HG03342 (cell line): ENCODE data around the gene TFCP2L1.
"Not testable (repeated sequence)": the region's sequence is repeated elsewhere in the genome, so short reads cannot be mapped to it uniquely, and the experiment has no call there.

Experiments
- ATAC-seq: cut with Tn5 transposase; IDR thresholded peaks from one replicate; pipeline ENCODE4 v1.9.1; 2021; ENCODE audit warnings: mild to moderate bottlenecking, moderate library complexity; ENCODE audit not compliant: unreplicated experiment

Gene TFCP2L1, protein sequence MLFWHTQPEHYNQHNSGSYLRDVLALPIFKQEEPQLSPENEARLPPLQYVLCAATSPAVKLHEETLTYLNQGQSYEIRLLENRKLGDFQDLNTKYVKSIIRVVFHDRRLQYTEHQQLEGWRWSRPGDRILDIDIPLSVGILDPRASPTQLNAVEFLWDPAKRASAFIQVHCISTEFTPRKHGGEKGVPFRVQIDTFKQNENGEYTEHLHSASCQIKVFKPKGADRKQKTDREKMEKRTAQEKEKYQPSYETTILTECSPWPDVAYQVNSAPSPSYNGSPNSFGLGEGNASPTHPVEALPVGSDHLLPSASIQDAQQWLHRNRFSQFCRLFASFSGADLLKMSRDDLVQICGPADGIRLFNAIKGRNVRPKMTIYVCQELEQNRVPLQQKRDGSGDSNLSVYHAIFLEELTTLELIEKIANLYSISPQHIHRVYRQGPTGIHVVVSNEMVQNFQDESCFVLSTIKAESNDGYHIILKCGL

DNA sequence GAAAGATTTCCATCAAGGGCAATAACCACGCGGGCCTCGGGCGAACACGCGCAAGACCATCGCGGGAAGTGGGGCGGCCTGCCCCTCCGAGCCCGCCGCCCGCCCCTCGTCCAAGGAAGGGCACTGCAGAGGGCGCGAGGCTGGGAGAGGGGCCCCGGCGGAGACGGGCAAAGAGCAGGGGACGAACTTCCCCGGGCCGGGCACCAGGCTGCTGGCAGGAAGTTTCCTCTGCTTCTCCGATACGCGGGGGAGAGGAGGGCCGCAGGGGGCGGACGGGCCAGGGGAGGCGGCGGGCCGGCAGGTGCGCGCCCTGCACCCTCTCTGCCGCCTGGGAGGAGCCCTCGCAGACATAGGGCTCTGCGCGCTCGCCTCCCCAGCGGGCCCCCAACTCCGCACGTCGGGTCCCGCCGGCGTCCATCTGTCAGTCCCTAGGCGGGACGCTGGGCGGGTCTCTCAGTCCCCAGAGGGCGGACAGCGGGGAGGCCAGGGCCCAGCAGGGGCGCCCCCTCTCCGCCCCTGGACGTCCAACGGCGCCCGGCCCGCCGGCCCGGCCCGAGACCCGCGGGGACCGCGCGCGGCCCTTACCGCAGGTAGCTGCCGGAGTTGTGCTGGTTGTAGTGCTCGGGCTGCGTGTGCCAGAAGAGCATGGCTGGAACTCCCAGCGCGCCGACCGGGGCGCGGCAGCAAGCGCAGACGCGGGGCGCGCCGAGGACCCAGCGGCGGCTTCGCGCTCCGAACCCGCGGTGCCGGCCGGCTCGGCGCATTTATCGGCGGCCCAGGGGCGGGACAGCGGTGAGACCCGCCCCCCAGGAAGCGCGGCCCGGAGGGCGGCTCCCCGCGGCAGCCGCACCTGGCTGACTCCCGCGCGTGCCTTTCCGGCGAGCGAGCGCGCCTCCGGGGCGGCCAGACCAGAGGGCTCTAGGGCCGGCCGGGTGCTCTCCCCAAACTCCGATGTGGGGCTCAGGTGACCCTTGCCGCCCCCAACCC, at the start of gene TFCP2L1:
Gene TFCP2L1, minus strand, starts transcription at position 740 of the 987 bp plus-strand sequence. Its CDS starts 93 bp downstream, at position 647.
- peak; percentile 51 for ATAC-seq

GRCh38 chr2:121333834-121334558, 49.0 kb upstream of the TFCP2L1 start:
- peak; percentile 89 for ATAC-seq

DNA sequence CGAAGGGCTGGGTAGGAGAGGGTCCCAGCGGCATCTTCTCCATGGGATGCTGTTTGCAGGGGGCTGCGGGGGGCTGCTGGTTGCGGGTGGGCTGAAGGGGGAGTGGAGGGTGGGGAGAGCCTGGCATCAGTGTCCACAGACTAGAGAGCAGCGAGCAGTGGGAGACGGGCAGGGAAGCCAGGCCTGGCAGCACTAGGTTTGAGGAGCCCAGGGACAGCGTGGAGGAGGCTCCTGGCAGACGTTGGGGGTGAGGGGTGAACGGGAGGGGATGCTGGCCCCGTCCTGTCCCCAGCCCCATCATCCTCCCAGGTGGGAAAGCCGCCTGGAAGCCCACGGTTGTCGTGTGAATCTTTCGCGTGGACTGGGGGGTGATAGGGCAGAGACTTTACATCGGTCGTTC, 48.2 kb upstream of the TFCP2L1 start:
- no peak for ATAC-seq

DNA sequence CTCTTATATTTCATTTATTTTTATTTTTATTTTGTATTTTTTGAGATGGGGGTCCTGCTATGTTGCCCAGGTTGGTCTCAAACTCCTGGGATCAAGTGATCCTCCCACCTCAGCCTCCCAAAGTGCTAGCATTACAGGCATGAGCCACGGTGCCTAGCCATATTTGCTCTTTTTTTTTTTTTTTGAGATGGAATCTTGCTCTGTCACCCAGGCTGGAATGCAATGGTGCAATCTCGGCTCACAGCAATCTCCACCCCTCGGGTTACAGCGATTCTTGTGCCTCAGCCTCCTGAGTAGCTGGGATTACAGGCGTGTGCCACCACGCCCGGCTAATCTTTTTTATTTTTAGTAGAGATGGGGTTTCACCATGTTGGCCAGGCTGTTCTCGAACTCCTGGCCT, 46.3 kb upstream of the TFCP2L1 start:
- not testable (repeated sequence) for ATAC-seq

- no peak for ATAC-seq
Observed at GRCh38 chr2:121330921-121331320, 45.9 kb upstream of the TFCP2L1 start.

- ATAC-seq, result no peak
Observed at GRCh38 chr2:121329786-121330185, 44.8 kb upstream of the TFCP2L1 start.

DNA sequence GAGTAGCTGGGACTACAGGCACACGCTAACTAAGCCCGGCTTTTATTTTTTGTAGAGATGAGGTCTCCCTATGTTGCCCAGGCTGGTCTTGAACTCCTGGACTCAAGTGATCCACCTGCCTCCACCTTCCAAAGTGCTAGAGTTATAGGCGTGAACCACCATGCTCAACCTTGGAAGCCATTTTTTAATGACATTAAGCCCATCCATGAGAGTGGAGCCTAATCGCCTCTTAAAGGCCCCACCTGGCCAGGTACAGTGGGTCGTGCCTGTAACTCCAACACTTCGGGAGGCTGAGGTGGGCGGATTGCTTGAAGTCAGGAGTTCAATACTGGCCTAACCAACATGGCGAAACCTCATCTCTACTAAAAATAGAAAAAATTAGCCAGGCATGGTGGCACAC, 41.6 kb upstream of the TFCP2L1 start:
- ATAC-seq, result no peak

GRCh38 chr2:121324601-121325000, 39.6 kb upstream of the TFCP2L1 start:
- no peak for ATAC-seq

GRCh38 chr2:121321476-121321875, 36.5 kb upstream of the TFCP2L1 start:
- ATAC-seq, result no peak

DNA sequence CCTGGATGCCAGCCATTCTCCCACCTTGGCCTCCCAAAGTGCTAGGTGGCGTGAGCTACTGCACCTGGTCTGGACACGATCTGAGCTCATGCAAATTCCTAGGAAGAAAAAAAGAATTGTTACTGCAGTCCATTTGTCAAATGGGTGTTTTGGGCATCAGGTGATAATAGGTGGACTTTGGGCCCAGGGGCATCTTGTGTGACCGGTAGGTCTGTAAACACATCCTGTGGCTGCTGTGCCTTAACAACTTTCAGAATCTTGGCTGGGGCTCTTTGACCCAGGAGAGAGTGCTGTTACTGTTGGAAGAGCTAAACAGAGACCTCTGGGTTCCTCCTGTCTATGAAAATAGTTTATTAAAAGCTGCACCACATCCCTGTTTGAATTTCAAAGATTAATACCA, 34.9 kb upstream of the TFCP2L1 start:
- no peak for ATAC-seq

DNA sequence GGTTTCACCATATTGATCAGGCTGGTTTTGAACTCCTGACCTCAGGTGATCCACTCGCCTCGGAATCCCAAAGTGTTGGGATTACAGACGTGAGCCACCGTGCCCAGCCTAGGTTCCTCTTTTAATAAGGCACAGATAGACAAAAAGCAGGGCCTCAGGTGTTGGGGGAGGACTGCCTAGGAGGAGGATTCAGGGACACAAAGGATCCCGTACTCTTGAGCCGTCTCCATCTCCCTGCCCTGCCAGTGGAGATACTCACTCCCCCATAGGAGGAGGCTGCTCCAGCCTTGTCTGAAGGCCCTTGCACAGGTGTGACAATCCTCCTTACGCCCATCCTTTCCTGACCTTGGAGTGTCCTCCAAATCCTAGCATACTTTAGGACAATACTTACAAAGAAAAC, 32.0 kb upstream of the TFCP2L1 start:
- no peak for ATAC-seq

- not testable (repeated sequence) for ATAC-seq
Observed at GRCh38 chr2:121313701-121314100, 28.7 kb upstream of the TFCP2L1 start.

DNA sequence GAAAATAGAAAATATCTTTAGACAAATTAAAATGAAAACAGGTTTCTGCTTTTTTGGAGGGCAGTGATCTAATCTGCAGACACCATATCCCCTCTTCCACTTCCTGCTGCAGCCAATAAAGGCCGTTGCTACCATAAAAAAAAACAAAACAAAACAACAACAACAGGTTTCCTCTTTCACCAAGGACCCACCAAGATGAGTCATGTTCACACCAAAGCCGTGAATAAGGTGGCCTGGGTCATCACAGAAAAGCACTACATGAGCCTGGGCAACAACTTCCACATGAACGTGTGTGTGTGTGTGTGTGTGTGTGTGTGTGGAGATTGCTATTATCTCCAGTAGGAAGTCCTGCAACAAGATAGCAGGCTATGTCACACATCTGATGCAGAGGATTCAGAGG, 24.8 kb upstream of the TFCP2L1 start:
- peak; percentile 97 for ATAC-seq

- no peak for ATAC-seq
Observed at GRCh38 chr2:121309323-121309722, 24.3 kb upstream of the TFCP2L1 start.

- ATAC-seq, result no peak
Observed at GRCh38 chr2:121307048-121307447, 22.0 kb upstream of the TFCP2L1 start.

GRCh38 chr2:121304941-121305340, 19.9 kb upstream of the TFCP2L1 start:
- no peak for ATAC-seq

- ATAC-seq, result no peak
Observed at GRCh38 chr2:121303531-121304263, 18.7 kb upstream of the TFCP2L1 start.

DNA sequence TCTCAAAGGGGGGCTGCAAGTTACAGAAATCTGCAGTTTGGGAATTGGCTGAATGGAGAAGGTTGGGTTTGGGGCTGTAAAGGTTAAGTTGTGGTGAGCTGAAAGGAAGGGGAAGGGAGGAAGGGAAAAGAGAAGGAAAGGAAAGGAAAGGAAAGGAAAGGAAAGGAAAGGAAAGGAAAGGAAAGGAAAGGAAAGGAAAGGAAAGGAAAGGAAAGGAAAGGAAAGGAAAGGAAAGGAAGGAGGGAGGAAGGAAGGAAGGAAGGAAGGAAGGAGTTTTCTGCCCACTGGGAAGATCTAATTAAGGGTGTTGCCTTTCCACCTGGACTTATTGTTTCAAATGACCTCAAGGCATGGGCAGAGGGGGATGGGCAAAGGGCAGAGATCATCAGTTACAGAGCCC, 16.2 kb upstream of the TFCP2L1 start:
- ATAC-seq, result not testable (repeated sequence)

GRCh38 chr2:121298476-121298875, 13.5 kb upstream of the TFCP2L1 start:
- ATAC-seq, result no peak

DNA sequence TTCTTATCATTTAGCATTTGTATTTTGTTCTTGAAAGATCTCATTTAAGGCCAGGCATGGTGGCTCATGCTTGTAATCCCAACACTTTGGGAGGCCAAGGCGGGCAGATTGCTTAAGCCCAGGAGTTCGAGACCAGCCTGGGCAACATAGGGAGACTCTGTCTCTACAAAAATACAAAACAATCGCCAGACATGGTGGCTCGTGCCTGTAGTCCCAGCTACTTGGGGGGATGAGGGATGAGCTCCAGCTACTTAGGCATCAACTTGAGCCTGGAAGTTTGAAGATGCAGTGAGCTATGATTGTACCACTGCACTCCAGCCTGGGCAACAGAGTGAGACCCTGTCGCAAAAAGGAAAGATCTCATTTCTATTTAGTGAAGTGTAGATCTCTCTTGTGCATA, 12.9 kb upstream of the TFCP2L1 start:
- ATAC-seq, result not testable (repeated sequence)
